Esophagus squamous epithelium (tissue), 5 donors: Measurements from ENCODE around the gene UNC5C. TPM values are rescaled to one million over a fixed set of nuclear protein-coding genes. Genes with fewer than 3 reads are reported as not detected.

ENCODE experiments used
- DNase-seq: peaks from one replicate; lab custom pipeline; 2025; lab: John Stamatoyannopoulos, UW
- H3K27ac ChIP-seq, 4 donors: fragments of 200-600 bp; sonication (generic); one replicate each; pipeline ENCODE4 v1.5.1; 2016 to 2019; ENCODE audit warnings: mild to moderate bottlenecking in 1 of 4
- H3K27me3 ChIP-seq, 4 donors: fragments of 200-600 bp; sonication (generic); 1 replicate in 3 of 4; 2 replicates in 1 of 4; pipeline versions ENCODE4 v1.5.1 to v1.6.0; 2017 to 2021; ENCODE audit warnings: antibody characterized with exemption in 1 of 4
- H3K36me3 ChIP-seq, 3 donors: fragments of 200-600 bp; sonication (generic); one replicate each; pipeline ENCODE4 v1.5.1; 2016 to 2019
- H3K4me1 ChIP-seq, 3 donors: fragments of 200-600 bp; sonication (generic); one replicate each; pipeline ENCODE4 v1.5.1; 2017 to 2019
- H3K4me3 ChIP-seq, 4 donors: fragments of 200-600 bp; sonication (generic); 1 replicate in 3 of 4; 2 replicates in 1 of 4; pipeline ENCODE4 v1.5.1; 2016 to 2019; ENCODE audit warnings: mild to moderate bottlenecking in 2 of 4, moderate library complexity in 1 of 4
- H3K9me3 ChIP-seq, 3 donors: fragments of 200-600 bp; sonication (generic); one replicate each; pipeline ENCODE4 v1.5.1; 2016 to 2019
- POLR2A ChIP-seq, 4 donors: fragments of 450-650 bp; IDR thresholded peaks; one replicate each; pipeline ENCODE4 v1.6.1; 2017; ENCODE audit warnings: antibody characterized with exemption in 4 of 4, mild to moderate bottlenecking in 4 of 4, moderate library complexity in 3 of 4
- WGBS, 2 donors: methylation state at CpG; one replicate each; pipeline ENCODE4 v1.1.5; 2018; 5-methylcytosine and 5-hydroxymethylcytosine counted together
- intact Hi-C: fragments of 100-400 bp; cut with DNase I; formaldehyde crosslinking; loops from one replicate; pipeline ENCODE4 v1.15.0; 2022
- total RNA-seq, 4 donors: library from RNA; depleted of rRNA; stranded (reverse); fragments of >200 nt; gene quantifications; one replicate each; pipeline ENCODE4 v1.1.0, GENCODE V29; 2016
- TF ChIP-seq, protein P1 (sequence below), 6 experiments: fragments of 450-650 bp in 4 of 6; fragments of 200-600 bp in 2 of 6; sonication (generic) in 2 of 6; IDR thresholded peaks; one replicate each; pipeline ENCODE4 v1.5.1; 2016 to 2019; ENCODE audit warnings: antibody characterized with exemption in 6 of 6, mild to moderate bottlenecking in 4 of 6, moderate library complexity in 4 of 6
- donor health status: DM: yes; HTN: yes; CAD: no.

Gene UNC5C
- total RNA-seq, 4 donors from 2014 or later, result 0.11 to 0.95 (median 0.36) TPM

- Histone ChIP-seq H3K4me3 (no peak overlapping the region), H3K27me3 (no peaks in the 10 kb centered on the region), H3K4me1 (no peaks in the 10 kb centered on the region), H3K36me3 (no peaks in the 10 kb centered on the region), H3K9me3 (no peaks in the 10 kb centered on the region), H3K27ac (no peak overlapping the region)
- intact Hi-C loops, result no loop called here
- DNase-seq, result no peak
- TF ChIP-seq, protein P1, sequence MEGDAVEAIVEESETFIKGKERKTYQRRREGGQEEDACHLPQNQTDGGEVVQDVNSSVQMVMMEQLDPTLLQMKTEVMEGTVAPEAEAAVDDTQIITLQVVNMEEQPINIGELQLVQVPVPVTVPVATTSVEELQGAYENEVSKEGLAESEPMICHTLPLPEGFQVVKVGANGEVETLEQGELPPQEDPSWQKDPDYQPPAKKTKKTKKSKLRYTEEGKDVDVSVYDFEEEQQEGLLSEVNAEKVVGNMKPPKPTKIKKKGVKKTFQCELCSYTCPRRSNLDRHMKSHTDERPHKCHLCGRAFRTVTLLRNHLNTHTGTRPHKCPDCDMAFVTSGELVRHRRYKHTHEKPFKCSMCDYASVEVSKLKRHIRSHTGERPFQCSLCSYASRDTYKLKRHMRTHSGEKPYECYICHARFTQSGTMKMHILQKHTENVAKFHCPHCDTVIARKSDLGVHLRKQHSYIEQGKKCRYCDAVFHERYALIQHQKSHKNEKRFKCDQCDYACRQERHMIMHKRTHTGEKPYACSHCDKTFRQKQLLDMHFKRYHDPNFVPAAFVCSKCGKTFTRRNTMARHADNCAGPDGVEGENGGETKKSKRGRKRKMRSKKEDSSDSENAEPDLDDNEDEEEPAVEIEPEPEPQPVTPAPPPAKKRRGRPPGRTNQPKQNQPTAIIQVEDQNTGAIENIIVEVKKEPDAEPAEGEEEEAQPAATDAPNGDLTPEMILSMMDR (IDR thresholded peaks at IDR 0.05), result no peak
- TF ChIP-seq POLR2A (IDR thresholded peaks at IDR 0.05), result no peak
- WGBS, 2 donors, result 82 to 85% methylated on average over 3 of the region's 3 CpGs
These were observed 16.5 kb downstream of the UNC5C start for GRCh38 chr4:95532305-95532704.

DNA sequence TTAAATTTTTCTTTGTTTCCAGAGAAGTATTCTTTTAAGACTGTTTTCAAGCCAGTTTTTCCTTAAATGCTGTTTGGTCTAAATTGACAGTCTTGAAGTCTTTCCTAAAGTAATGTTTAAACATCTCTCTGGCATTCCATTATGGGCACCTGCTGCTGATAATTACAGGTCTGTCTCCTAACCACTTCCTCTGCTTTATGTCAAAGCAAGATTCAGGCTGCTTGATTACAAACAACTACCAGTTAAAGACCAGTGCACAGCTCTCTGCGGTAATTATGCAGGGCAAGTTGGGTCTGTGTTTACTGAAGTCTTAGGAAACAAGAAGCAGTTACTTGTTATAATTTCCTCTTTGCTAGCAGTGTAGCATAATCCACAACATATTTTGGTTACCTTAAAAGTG lies 17.6 kb downstream of the UNC5C start:
- Histone ChIP-seq H3K9me3 (no peaks in the 10 kb centered on the region), H3K27ac (no peak overlapping the region), H3K4me3 (no peak overlapping the region), H3K36me3 (no peaks in the 10 kb centered on the region), H3K4me1 (no peaks in the 10 kb centered on the region), H3K27me3 (no peaks in the 10 kb centered on the region)
- intact Hi-C loops, result no loop called here
- DNase-seq, result no peak
- TF ChIP-seq, protein P1 (IDR thresholded peaks at IDR 0.05), result no peak
- no peak for TF ChIP-seq POLR2A (IDR thresholded peaks at IDR 0.05)
- WGBS, 2 donors, result 45 to 53% methylated on average over 1 of the region's 1 CpG

DNA sequence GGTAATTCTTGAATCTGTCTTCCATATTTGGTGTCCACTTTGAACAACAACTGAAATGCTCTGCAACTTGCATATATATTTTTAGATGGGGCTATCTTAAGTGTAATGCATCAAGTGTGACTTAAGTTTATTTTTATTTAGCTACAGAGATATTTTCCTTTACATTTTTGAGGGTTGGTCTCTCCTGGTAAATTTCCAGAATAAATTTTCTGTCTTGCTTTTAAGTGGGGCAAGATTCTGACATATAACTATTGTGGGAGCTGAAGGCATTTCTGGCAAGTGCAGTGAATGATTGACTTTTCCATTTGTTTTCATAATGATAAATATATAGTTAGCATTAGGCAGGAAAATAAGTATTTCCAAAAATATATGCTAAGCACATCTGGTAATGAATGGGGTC lies 18.8 kb downstream of the UNC5C start:
- H3K9me3 ChIP-seq, result no peaks in the 10 kb centered on the region
- H3K27me3 ChIP-seq, result no peaks in the 10 kb centered on the region
- H3K4me1 ChIP-seq, result no peaks in the 10 kb centered on the region
- intact Hi-C loops, result no loop called here
- H3K4me3 ChIP-seq, result no peak overlapping the region
- no peaks in the 10 kb centered on the region for H3K36me3 ChIP-seq
- H3K27ac ChIP-seq, result no peak overlapping the region
- no peak for TF ChIP-seq POLR2A (IDR thresholded peaks at IDR 0.05)
- TF ChIP-seq, protein P1 (IDR thresholded peaks at IDR 0.05), result no peak
- no peak for DNase-seq

DNA sequence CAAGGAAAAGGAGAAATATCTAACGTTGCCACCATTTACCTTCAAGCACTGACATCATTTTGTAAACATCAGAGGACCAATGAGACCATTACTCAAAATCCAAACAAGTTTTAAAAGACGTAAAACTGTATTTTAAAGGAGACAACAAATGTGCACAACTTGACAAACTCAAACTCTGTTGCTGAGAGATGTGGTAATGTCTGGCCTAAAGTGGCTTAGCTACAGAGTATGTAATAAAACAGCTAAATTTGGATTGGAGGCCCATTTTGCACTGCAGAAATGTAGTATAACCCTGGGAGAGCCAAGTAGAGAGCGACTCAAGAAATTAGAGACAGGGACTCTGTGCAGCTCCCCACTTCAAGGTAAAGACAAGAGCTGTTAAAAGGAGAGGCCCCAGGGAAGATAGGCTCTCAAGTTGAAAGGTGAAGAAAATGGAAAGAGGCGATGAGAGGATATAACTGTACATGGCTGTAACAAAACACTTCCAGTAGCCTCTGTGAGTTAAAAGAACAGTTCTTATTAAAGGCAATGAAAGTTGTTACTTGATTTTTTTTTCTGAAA lies 20.3 kb downstream of the UNC5C start:
- DNase-seq, result no peak

GRCh38 chr4:95526075-95526474 lies 22.7 kb downstream of the UNC5C start:
- no peak overlapping the region for H3K4me3 ChIP-seq
- TF ChIP-seq, protein P1 (IDR thresholded peaks at IDR 0.05), result no peak
- TF ChIP-seq POLR2A (IDR thresholded peaks at IDR 0.05), result no peak
- no peaks in the 10 kb centered on the region for H3K36me3 ChIP-seq
- intact Hi-C loops, result no loop called here
- H3K4me1 ChIP-seq, result no peaks in the 10 kb centered on the region
- H3K27ac ChIP-seq, result no peak overlapping the region
- no peaks in the 10 kb centered on the region for H3K9me3 ChIP-seq
- no peak for DNase-seq
- no peaks in the 10 kb centered on the region for H3K27me3 ChIP-seq
- WGBS, 2 donors, result 53 to 54% methylated on average over 2 of the region's 2 CpGs

More for the DNA sequence above, 20.3 kb downstream of the UNC5C start:
- WGBS, 2 donors, result 56 to 68% methylated on average over 4 of the region's 4 CpGs
- no peak overlapping the region for H3K4me3 ChIP-seq
- intact Hi-C loops, result no loop called here
- no peaks in the 10 kb centered on the region for H3K4me1 ChIP-seq
- H3K9me3 ChIP-seq, result no peaks in the 10 kb centered on the region
- TF ChIP-seq, protein P1 (IDR thresholded peaks at IDR 0.05), result no peak
- TF ChIP-seq POLR2A (IDR thresholded peaks at IDR 0.05), result no peak
- no peaks in the 10 kb centered on the region for H3K36me3 ChIP-seq
- no peaks in the 10 kb centered on the region for H3K27me3 ChIP-seq
- no peak overlapping the region for H3K27ac ChIP-seq
